NCI-H526 treated with DMSO at 0.1 percent for 48 hours (cell line): ENCODE results near the gene IQGAP3.
A peak's percentile ranks its signal among the peaks of the same experiment; 100 is the strongest.

ENCODE experiments used
- DNase-seq: peaks from one replicate; lab custom pipeline; 2025; lab: John Stamatoyannopoulos, UW

IQGAP3 gene

DNA sequence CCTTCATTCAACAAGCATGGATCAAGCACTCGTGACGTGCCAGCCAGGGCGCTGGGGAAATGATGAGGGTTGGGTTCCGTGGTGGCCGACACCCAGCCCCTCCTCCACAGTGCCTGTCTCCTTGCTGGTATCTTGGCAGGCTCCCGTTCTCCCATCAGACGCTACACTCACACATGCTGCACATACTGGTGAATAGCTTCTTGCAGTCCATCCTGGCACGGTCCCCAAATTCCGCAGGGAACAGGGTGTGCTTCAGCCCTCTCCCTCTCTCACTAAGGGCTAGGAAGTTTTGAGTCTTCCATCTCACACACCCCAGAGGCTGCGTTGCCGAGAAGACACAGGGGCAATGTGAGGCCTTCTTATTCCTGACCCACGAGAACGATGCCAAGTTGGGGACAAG, 61.7 kb downstream of the IQGAP3 start:
- DNase-seq, result no peak

DNA sequence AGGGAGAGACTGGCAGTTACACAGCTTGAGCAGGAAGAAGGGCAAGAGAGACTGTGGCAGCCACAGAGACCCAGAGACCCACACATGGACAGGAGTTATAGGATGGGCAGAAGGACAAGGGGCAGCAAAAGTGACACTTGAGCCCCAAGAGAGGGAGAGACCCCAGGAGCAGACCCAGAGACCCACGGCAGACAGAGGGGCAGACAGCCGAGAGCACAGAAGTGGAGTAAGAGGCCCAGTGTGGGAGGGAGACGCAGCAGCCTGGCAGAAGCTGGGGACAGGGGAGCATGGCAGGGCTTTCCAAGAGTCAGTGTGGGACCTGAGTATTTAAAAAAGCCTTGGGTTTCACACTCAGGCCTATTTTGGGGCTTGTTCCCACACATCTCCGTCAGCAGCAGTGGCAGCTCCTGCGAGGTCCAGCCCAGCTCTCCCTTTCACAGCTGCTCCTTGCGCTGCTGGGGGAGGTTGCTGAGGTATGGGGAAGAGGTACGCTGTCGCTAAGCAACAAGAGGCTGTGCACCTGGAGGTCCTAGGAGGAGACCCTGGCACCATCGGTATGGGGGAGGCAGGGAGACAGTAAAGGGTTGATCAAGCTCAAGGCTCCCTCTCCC, 62.8 kb downstream of the IQGAP3 start:
- no peak for DNase-seq

DNA sequence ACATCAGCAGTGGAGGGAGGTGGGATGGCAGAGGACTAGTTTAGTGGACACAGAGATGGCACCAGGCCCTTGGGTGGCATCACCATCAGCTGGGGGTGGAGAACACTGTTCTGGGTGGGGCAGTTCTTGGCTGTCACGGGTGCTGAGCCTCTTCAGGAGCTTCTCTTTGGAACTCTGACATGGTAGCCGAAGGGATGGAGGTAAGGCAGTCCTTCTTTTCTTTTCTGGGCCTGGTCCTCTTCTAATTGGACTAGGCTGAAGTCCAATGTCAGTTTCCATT, 63.5 kb downstream of the IQGAP3 start:
- no peak for DNase-seq

DNA sequence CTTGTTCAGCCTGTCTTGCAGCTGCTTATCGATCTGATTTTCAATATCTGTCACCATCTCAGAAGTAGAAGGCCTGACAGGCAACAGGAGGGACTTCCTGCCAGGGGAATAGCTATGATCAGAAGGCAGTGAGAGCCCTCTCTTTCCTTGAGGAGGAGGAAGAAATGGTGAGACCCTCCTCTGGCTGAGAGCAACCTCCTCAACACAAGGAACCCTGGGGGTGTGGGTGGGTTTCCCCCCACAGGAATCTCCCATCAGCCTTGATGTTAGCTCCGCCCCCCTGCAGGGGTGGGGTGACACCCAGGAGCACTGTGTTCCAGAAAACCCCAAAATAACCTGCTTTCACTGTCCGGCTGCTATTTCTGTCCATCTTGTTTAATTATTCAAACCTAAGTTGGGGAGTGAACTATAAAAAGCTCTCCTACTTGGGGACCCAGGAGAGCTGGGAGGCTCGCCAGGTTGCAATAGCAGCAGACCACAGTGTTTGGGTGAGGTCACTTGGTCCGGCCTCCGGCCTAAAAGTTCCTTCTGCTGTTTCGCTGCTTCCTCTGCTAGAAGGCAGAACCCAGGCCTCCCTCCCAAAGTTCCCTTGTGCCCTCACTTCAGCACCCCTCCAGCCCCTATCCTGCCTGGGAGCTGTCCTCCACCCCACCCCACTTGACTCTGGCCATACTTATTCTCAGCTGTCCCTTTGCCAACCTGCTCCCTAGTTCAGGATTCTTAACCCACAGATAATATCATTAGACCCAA, 64.0 kb downstream of the IQGAP3 start:
- no peak for DNase-seq

DNA sequence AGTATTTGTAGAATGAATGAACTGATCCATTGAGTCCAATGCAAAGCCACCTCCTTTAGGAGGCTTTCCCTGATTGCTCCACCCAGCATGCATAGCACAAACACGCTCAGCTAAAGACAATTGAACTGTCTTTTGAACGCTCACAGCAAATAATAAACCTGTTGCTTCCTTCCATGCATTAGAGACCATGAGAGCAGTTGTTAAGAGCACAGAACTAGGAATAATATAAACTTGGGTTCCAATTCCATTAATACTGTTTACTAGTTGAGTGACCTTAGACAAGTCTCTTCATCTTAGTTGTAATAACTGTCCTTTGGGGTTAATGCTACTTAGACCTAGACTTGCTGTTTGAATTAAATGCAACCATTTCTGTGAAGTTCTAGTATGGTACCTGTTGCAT, 65.9 kb downstream of the IQGAP3 start:
- no peak for DNase-seq

DNA sequence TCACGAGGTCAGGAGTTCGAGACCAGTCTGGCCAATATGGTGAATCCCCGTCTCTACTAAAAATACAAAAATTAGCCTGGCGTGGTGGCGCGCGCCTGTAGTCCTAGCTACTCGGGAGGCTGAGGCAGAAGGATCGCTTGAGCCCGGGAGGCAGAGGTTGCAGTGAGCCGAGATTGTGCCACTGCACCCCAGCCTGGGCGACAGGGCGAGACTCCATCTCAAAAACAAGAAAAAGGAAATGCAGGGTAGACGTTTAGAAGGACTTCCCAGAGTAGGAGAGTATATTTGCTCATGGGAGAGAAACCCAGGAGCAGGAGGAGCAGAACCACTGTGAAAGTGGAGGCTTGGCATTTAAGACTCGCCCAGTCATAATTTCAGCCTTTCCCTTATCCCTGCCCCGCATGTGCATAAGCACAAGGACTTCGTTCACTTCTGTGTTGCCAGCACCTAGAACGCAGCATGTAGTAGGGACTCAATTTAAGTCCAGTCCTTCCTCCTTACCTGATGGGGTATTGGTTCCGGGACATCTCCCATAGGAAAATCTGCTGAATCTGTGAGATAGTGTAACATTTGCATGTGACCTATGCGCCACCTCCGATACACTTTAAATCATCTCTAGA, 66.6 kb downstream of the IQGAP3 start:
- no peak for DNase-seq

DNA sequence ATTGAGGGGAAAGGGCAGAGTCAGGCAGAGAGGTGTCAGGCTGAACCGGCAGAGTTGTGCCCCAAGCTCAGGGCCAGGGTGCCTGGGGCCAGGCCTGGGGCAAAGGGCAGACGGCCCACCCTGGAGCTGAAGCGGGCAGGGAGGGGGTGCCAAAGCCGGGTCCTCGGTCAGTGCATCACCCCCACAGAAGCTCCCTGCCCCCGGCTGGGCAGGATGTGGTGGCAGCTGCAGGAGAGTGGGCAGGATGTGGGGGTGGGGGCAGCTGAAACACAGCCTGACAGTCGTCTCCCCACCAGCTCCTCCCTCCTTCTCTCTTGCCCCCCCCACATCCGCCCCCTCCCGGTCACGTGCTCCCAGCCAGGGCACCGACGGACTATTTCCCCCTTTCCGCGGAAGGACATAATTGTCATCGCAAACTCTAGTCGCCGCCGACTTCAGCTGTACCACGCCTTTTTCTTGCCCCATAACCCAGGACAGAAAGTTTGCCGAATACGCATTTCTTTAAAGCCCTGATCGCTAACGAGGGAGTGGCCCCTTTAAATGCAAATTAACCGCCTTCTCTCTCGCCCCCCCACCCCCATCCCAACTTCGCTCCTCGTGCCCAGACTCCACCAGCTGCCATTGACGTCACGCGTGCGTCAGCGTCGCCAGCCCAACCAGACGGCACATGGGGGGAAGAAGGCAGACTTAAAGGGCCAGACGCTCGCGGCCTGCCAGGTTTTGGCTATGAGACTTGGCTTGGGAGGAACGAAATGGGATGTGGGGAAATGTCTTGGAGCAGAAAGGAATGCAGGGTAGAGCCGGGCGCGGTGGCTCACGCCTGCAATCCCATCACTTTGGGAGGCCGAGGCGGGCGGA, 67.3 kb downstream of the IQGAP3 start:
- DNase-seq, result peak; percentile 99

DNA sequence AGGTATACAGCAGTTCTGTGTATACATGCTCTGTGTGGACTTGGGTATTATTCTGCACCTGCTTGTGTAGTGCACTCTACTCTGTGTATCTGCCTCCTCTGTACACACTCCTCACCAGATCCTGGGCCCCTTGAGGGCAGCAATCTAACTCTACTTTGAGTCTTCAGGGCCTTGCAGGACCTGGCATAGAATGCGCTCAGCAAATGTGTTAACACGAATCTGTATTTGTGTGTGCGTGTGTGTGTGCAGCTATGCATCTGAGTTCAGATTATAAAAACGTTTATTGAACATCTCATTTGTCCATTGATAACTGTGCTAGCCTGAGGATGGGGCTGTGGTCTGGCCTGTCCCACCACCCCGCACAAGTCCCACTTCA, 67.9 kb downstream of the IQGAP3 start:
- no peak for DNase-seq

DNA sequence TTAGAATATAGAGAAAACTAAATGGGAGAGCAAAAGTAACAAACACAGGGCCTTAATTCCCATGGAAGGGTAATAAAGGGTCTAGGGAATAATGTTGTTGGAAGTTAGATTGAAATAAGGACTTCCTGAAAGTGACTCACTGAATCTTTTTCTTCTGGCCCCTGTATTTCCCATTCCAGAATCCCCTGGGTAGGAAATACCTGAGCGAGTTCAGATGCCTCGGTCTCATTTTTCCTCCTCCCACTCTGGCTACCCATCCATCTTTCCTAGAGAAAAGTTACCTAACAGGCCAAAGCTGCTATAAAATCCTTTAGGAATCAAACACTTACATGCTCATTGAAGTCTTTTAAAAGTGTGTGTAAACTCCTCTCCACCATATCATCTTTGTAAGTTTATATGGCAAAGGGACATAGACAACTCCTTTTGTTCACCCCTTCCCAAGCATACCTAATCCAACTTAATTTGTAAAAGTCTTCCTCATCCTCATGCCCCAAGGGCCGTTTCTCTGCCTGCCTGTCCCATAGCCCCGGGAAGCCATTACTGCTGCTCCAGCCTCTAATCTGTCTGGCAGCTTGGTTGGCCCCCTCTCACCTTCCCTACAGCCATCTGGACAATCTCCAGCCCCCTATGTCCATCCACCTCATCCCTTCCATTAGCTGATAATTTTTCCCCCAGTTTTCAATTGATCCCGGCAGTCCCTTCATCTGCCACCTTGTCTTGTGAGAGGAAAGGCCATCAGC, 68.5 kb downstream of the IQGAP3 start:
- DNase-seq, result no peak

DNA sequence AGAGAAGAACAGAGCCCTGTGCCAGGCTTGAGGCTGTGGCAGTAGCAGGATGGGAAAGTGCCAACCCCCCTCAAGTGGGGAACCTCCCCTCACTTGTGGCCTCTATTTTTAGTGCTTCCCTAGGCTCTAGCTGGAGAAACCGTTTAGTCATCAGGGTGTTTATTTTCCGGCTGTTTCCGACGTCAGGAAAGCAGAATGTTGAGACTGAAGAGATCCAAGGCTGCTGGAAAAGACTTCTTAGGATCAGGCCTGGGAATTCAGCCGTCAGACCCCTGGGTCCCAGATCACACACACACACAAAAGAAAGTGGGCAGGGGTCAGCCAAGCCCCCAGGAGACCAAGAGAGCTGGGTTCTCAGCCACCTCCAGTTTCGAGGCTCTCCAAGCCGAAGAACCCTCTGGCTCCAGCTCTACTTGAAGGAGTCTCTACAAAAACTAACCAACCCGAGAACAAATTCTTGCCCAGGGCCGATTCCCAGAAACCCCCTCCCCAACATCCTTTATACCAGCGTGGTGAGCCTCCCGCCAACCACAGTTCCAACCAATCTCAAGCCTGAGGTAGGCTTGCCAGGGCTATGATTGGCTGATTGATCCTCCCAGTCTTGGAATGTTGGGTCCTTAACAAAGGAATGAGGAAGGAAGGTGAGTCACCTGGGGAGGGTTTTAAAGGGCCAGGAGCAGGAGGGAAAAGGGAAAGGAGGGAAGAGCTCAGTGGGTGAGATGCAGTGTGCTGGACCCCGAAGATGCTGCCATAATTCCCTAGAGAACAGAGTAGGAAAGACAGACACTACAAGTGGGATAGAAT, 69.3 kb downstream of the IQGAP3 start:
- no peak for DNase-seq

DNA sequence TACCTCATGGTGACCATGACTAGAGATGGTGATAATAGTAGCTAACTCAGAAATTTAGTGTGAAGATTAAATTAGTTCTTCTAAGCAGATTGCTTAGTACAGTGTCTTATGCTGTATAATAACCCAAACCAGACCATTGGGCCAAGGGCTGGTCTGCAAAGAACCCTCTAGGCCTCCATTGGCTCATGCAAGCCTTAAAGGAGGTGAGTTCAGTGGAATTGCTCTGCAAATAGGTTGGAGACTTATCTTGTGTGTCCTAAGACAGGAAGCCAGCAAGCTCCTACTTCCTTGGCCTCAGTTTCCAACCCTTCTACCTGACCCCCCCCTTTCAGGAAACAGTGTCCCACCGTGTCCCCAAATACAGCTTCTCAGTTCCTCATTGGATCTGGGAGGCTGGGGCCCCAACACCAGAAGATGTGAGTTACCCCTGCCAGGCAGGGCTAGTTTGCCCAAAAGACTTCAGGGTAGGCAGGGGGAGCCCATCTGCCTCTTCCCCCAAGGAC, 69.9 kb downstream of the IQGAP3 start:
- no peak for DNase-seq

DNA sequence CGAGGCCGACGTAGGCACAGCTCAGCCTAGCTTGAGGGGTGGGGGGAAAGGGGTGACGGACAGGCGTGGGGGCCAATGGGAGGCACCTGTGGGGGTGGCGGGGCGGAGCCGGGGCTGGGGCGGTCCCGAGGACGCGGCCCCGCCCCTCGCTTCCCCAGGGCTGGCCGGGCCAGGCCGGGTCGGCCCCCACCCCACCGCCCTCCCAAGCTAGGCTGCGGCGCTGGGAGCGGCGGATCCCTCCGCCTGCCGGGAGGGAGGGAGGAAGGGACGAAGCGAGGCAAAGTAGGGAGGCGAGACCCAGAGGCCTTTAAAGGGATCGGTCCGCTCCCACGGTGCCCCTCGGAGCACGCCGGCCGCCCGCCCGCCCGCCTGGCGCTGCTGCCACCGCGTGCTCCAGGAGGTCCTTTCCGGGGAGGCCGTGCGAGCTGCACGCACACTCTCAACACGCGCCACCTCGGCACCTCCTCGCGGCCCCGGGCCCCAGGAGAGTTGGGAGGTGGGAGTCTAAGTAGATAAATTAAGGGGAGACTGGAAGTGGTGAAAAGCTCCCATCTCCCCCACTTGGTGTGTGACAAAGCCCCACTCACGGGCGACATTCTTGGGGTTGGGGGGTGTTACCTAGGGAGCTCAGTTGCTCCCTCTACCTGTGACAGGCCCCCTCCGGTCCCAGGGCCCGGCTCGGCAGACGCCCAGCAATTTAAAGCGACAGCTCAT, 71.4 kb downstream of the IQGAP3 start:
- DNase-seq, result peak; percentile 95

DNA sequence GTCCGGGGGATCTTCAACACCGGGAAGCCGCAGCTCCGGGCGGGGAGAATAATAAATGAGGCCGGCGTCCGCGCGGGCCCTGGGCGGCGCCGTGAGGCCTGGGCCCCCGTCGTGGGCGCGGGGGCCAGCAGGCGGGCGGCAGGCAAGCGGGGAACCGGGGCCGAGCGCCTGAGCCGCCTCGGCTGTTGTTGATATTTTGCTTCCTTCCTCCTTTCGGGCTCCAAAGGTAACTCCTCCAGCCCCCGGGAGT, 71.9 kb downstream of the IQGAP3 start, which contains the start of gene MEF2D:
Gene MEF2D (minus strand): TSS at position 233 of the 250 bp plus-strand sequence. CDS start 17,483 bp downstream, outside the sequence.
- DNase-seq, result no peak

DNA sequence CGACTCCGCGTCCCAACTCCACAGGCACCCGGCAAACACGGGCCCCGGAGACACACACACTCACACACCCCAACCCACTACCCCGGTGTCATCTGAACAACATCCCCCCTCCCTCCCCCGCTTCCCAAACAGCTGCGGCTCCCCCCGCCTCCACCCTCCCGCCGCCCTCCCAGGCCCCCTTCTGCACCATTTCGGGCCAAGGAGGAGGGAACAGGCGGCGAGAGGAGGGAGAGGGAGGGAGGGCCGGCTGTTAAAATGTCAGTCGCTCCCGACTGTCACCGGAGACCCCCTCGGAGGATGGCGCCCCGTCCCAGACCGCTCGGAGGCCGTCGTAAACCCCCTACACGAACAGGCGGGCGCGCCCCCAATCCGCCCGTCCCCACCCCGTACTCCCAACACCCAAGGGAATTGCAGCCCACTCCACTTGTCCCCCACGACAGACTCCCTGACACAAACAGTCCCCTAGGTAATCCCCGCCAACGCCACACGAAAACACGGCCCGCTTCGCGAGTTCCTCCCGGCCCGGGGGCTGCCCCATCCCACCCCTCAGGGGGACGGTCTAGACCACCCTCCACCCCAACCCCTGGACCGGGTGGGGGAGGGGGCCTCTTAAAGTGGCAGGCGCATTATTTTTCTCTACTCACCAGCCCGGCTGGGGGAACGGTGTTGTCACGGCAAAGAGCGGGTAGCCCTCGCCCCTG, 72.4 kb downstream of the IQGAP3 start:
- peak; percentile 76 for DNase-seq

DNA sequence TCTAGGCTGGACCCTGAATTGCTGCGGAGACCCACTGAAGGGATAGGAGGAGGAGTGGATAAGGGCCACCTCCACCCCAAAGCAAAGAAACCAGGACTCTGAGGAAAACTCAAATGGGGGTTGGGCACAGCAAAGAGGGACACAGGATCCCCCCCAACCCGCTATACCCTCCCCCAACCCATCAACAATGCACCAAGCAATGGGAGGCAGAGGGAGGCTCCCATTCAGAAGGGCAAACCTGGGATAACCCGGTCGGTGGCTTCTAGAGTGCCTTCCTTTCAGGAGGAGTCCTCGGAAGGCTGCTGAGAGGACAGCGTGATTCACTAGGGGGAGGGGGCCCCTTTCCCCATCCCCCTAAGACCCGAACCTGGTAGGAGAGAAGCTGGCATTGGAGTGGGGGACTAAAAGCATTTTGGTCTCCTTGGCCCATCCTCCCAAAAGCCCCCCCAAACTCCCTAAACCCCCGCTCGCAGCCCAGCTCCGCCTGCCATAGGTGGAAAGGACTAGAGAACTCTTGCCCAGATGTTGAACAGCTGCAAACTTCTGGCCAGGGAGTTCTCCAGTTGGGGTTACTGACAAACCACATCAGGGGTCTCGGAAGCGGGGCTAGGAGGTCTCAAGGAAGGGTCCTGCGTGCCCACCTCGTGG, 73.0 kb downstream of the IQGAP3 start:
- peak; percentile 22 for DNase-seq

DNA sequence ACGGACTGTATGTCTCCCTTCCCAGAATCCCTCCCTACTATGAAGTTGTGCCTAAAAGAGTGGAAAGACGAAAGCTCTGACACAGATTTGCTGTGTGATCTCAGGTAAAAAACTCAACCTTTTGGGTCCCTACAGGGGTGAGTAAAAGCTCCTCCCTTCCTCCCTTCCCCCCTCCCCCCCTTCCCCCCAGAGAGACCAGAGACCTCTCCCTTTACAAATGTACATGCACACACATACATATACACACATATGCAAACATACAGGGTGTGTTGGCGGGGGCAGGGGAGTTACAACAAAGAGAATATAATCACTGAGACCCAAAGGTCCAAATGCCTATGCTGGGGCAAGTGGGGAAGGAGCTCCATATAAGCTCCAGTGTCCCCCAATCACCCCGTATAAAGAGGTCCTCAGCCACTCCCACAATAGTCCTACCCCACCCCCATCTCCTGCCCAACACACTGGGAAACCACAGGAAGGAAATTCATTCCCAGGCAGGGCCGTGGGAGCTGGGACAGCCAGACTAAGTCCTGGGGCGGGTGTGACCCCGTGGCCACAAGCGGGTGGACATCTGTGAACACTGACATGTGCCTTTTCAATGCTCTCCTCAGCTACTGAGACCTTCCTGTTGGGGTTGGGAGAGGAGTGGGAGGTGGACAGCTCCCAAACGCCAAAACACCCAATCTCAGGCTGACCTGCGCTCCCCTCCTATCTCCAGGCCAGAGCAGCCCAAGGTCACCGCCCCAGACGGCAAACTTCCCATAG, 73.8 kb downstream of the IQGAP3 start:
- peak; percentile 34 for DNase-seq

DNA sequence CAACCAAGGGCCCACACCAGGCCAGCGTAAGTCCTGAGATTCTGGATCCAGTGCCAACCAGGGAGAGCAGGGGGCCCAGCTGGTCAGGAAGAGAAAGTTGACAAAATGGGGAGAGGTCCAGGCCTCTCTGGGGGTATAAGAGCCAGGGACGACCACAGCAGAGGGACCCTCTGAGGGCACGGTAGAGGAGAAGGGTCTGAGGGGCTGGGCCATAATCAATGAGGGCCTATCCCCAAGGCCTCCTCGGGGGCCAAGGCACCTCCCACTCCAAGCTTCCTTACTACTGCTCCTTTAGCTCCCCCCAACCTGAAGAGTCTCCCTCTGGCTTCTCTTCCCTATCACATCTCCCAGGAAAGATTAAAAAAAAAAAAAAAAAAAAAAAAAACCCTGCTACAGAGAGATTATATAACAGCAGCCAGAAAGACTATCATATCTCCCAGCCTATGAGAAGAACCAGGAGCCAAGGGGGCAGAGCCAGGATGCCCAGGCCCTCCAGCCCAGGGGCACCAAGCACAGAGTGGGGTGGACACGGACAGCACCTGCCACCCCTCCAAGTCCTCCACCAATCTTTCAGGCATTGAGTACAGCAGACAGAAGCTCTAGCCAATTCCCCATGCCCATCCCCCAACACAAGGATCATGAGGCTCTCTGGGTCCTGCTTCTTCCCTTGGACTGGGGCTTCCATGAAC, 74.5 kb downstream of the IQGAP3 start:
- no peak for DNase-seq
